Activated CD8-positive, alpha-beta memory T cell treated with anti-CD3 and anti-CD28 coated beads for 48 hours (primary cell): Measurements from ENCODE around the gene CLUH.

Source experiments
- DNase-seq, 3 experiments: peaks; one replicate each; pipeline ENCODE4 v3.0.0-alpha.2; 2020; ENCODE audit warnings: low read depth in 2 of 3, low spot score in 2 of 3

The CLUH gene, protein sequence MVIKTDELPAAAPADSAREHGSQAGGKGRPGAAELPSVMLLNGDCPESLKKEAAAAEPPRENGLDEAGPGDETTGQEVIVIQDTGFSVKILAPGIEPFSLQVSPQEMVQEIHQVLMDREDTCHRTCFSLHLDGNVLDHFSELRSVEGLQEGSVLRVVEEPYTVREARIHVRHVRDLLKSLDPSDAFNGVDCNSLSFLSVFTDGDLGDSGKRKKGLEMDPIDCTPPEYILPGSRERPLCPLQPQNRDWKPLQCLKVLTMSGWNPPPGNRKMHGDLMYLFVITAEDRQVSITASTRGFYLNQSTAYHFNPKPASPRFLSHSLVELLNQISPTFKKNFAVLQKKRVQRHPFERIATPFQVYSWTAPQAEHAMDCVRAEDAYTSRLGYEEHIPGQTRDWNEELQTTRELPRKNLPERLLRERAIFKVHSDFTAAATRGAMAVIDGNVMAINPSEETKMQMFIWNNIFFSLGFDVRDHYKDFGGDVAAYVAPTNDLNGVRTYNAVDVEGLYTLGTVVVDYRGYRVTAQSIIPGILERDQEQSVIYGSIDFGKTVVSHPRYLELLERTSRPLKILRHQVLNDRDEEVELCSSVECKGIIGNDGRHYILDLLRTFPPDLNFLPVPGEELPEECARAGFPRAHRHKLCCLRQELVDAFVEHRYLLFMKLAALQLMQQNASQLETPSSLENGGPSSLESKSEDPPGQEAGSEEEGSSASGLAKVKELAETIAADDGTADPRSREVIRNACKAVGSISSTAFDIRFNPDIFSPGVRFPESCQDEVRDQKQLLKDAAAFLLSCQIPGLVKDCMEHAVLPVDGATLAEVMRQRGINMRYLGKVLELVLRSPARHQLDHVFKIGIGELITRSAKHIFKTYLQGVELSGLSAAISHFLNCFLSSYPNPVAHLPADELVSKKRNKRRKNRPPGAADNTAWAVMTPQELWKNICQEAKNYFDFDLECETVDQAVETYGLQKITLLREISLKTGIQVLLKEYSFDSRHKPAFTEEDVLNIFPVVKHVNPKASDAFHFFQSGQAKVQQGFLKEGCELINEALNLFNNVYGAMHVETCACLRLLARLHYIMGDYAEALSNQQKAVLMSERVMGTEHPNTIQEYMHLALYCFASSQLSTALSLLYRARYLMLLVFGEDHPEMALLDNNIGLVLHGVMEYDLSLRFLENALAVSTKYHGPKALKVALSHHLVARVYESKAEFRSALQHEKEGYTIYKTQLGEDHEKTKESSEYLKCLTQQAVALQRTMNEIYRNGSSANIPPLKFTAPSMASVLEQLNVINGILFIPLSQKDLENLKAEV (N-terminal part only)

DNA sequence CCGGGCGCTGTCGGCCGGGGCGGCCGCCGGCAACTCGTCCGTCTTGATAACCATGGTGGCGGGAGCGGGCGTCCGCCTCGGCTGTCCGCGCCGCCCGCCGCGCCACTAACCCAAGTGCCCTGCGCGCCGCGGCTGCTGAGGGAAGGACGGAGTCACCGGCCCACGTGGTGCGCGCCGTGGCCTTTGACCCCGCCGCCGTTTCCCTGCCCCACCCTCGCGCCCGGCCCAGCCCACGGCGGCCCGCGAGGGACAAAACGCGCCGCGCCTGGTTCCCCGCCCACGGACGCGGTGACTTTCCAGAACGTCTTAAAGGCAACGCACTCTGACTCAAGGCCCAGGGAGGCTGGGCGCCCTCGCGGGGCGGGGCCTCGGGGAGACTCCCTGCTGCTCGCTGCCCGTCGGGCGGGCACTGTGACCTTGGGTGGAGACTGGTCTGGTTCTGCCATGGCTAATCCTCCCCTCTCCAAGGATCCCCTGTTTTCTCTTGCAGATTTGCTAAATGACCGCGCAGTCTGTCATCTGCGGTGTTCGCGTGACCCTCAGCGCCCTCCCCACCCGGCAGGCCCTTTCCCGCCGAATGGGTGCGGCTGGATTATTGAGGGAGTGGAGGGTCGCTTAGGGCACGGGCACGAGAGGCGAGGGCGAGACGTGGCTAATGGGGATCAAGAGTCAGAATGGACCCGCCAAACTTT is at the start of gene CLUH:
TSS of gene CLUH (minus strand) at position 157 of the 692 bp plus-strand sequence. CDS start at position 54, 103 bp downstream.
- DNase-seq = peak; percentile 92 to 96 (median 95)

- no peak for DNase-seq
Observed at GRCh38 chr17:2758870-2759269, 47.3 kb upstream of the CLUH start.

- DNase-seq = no peak
Observed at GRCh38 chr17:2755891-2756724, 44.5 kb upstream of the CLUH start.

DNA sequence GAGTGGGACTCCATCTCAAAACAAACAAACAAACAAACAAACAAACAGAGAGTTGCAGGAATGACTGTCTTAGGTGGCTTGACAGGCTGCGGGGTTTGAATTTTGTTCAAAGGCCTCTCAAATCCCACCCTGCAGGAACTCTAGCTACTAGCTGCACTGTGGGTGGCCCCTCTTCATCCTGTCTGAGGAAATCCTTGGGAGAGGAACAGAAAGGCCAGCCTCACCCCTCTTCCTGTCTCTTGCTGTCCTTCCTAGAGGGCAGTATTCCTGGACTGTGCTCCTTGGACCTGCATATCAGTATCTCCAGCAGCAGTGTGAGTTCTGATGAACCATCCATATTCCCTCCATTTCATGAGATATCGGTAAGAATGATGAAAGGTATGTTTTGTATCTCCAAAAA is 39.9 kb upstream of the CLUH start:
- DNase-seq = no peak

DNA sequence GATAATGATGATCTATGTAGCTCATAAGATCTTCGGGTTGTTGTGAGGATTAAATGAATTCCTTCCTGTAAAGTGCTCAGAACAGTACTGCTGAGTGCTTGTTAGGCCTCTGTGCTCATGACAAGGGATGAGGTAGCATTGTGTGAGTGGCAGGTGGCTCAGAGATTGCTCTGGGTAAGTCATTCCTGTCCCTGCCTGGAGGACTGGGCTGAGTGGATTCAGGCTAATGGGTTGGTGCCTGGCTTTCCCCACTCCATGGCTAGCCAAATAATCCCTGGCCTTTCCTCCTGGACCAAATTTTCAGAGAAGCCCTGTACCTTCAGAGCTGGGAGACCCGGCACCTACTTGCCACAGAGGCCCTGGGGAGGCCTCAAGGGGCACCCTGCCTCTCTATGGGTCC is 39.2 kb upstream of the CLUH start:
- no peak for DNase-seq

- peak; percentile 40 to 54 (median 51) for DNase-seq
Observed at GRCh38 chr17:2749784-2750181, 38.2 kb upstream of the CLUH start.

DNA sequence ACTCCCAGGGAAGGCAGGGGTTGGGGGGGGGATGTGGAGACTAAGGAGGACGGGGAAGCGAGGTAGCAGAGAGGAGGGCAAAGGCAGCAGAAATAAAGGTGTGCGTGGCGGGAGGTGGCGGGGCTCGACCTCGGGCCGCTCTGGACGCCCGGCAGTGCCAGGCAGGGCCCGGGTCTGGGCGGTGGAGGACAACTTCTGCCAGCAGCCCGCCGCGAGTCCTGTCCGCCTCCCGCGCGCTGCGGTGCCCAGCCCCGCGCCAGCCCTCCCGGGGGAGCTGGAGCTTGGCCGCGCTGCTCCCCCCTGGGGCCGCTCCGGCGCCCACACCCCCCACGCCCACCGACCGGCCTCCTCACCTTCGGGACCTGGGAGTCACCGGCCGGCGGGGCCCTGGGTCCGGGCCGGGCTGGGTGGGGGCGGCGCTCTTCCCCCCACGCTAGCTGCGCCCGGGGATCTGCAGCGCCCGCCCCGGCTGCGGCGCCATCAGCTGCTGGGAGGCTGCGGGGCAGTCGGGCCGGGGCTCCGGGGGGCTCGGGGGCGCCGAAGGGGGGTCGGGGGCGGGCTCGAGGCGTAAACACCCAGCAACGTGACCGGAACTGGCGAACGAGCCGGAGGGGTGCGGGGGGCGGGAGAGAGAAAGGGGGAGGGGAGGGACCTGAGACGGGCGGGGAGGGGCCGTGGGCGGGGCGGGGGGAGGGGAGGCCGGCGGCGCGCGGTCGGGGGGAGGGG is 37.7 kb upstream of the CLUH start, which contains the start of gene CCDC92B:
TSS of gene CCDC92B (minus strand) at position 595 of the 726 bp plus-strand sequence. CDS start 14,507 bp downstream, outside the sequence.
- no peak for DNase-seq

DNA sequence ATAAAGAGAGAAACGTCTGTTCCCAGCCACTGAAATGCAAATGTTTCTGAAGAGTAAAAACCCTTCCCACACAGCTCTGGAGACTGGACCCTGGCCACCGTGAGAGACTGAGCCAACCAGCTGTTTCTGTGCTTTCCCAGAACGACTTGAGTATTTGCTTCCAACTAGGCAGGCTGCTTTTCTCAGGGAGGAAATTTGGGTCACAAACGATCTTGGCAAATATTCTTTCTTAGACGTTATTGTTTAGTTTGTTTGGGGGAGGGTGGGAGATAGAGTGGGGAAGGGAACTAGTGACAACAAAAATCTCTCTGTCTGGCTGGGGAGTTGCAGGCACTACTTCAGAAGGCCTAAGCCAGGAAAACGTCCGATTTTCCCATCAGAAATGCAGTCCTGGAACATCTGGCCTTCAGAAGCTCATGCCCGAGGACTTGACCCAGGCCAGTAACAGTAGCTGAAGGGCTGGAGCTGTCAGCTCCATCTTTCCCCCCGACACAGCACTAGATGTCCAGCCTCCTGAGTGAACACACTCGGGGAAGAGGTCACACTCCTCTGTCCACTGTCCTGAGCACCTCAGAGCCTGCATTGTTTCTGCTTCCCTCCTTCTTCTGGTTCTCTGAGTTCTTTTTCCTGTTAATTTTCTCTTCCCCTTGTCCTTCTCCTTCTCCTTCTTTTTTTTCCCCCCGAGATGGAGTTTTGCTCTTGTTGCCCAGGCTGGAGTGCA is 33.9 kb upstream of the CLUH start:
- DNase-seq = no peak

GRCh38 chr17:2737693-2738092 is 26.1 kb upstream of the CLUH start:
- DNase-seq = no peak

DNA sequence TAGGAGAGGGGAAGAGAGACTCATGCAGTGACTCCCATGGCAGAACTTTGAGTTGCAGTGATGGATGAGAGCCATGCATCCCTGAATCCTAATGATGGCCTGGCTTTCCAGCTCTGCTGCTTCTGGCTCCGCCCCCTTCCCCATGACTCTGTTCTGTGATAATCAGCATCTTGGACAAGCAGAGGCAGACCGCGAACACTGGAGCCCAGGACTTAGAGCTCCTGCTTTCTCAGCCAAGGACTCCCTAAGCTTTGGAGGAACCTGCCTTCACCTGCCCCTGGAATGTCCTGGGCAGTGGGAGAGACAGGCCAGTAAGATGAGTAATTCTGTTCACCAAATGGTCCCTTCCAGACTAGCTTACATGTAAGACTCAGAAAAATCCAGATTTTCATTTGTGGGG is 25.4 kb upstream of the CLUH start:
- no peak for DNase-seq

GRCh38 chr17:2735896-2736295 is 24.3 kb upstream of the CLUH start:
- DNase-seq = no peak

DNA sequence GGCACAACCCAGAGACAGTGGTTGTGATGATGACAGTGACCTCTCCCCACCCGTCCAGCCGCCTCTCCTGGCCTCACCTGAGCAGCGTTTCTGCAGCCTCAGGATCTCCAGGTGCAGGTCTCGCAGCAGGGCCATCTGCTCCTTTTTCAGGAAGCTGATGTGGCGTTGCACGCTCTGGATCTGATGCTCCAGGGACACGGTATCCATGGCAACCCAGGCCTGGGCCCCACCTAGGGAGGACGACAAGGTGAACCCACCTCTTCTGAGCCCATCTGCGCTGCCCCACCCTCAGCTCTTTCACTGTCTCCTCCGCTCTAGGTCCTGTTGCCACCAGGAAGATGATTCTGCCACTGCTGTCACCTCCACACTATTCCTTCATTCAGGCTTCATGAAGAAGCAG is 23.4 kb upstream of the CLUH start:
- no peak for DNase-seq

DNA sequence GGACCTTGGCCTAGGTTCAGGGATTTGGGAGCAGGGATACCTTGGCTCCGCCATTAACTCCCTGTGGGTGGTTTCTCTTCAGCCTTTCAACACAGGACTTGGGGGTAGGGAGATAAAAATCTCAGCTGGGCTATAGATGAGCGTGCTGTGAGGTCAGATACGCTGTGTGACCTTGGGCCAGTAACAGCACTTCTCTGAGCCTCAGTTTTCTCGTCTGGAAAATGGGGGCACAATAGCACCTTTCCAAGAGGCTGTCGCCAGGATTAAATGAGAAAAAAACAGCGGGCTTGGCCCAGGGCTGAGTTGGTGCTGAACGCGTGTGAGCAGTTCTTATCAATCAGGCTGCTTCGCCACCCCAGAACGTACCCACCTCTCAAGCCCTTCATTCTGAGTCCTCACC is 20.2 kb upstream of the CLUH start:
- no peak for DNase-seq

GRCh38 chr17:2730764-2731353 is 19.3 kb upstream of the CLUH start:
- no peak for DNase-seq

DNA sequence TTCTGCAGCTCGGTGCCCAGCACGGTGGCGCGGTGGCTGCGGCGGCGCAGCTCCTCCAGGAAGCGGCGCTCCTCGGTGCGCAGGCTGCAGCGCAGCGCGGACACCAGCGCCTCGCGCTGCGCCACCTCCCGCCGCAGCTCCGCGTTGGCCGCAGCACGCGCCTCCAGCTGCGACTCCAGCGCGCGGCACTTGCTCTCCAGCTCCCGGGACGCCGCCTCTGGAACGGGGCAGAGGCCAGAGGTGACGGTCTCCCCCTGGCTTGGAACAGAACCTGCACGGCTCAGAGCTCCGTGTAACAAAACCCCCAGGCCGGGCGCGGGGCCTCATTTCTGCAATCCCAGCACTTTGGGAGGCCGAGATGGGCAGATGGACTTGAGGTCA is 13.2 kb upstream of the CLUH start:
- no peak for DNase-seq

DNA sequence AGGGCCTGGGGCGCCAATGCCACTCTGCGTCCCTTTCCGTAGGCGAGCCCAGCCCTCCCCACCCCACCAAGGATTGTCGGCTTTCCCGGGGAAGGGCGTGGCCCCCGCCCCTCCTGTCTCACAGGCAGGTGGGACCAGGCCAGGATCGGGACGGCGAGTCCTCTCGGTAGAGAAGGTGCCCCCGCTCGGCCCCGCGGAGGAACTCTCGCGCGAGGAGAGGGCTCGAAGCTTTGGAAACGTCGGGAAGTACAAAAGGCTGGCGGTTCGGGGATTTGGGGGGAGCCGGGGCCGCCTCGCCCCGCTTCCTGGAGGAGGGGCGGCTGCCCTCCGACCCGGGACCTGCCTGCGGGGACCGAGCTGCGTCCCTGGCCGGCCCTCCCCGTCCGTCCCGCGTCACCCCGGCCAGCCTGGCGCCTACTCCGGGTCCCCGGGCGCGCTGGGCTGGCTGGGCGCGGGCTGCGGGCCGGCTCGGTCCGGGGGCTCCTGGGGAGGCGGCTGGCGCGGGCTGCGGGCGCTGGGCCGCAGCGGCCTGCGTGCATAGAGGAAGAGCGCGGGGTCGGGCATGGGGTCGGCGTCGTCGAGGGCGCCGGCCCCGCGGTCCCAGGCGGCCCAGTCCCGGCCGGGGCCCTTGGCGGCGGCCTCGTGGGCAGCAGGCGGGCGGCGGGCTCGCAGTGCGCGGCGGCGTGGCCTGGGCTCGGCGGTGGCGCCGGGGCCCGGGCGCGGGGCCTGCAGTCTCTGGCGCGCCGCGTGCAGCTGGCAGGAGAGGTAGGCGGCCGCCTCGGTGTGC is 12.6 kb upstream of the CLUH start:
- no peak for DNase-seq

DNA sequence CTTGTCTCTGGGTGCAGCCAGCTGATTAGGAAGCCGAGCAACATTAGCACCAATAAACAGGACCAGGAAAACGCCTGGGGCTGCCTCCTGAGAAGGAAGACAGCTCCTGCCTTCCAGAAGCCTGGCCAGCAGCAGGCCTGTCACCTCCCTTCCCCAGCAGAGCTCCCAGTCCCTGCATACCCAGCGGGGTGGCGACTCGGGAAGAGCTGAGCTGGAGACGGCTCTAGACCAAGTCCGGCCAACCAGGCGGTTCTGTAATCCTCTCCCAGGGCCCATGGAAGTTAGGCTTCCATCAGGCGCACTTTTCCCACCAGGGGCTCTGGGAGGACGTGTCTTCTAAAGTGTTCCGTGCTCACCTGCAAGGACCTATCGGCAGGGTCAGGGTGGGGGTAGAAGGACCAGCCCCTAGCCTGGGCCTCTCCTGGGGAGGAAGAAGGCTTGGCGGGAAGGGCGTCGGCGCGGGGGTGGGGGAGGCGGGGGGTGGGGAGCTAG is 12.0 kb upstream of the CLUH start:
- DNase-seq = no peak
